ENCODE results near the gene TXN. TPM values are rescaled to one million over a fixed set of nuclear protein-coding genes. Genes with fewer than 3 reads are reported as not detected.

The TXN gene
- total RNA-seq = 51.4 TPM
- long read RNA-seq, transcript TXN-202 (5 exons, 869 nt) = major isoform, 36 of 37 reads
- long read RNA-seq, partial matches to known transcripts = 0 of 37 reads
- long read RNA-seq, other reads (novel, unspliced or antisense) = 1 of 37 reads

- H3K27ac ChIP-seq (replicated peaks) = peak within 1 kb of the TSS; percentile 92
- H3K4me1 ChIP-seq = peaks cover 41% of the 10 kb centered on the region
- no peaks in the 10 kb centered on the region for H3K9me3 ChIP-seq (replicated peaks)
- H3K27me3 ChIP-seq (ENCODE audit: low read depth) = no peaks in the 10 kb centered on the region
- no peaks in the 10 kb centered on the region for H3K36me3 ChIP-seq
- H3K4me3 ChIP-seq = peak within 1 kb of the TSS; percentile 94
- intact Hi-C loops (cut with micrococcal nuclease) = no loop called here
- TF ChIP-seq CTCF (IDR thresholded peaks at IDR 0.05; ENCODE audit: borderline replicate concordance) = no peak
- DNase-seq = peak; percentile 93
Observed at GRCh38 chr9:110256380-110257096, at the start of gene TXN. Gene TXN, minus strand, starts transcription at chr9:110256507. Its CDS starts 72 bp downstream, at chr9:110256435.

GRCh38 chr9:110303133-110303532 is 46.8 kb upstream of the TXN start:
- Histone ChIP-seq H3K4me1 (no peaks in the 10 kb centered on the region), H3K27ac (replicated peaks) (no peak overlapping the region), H3K36me3 (no peaks in the 10 kb centered on the region), H3K27me3 (ENCODE audit: low read depth) (no peaks in the 10 kb centered on the region), H3K9me3 (replicated peaks) (no peaks in the 10 kb centered on the region), H3K4me3 (no peak overlapping the region)
- no peak for TF ChIP-seq CTCF (IDR thresholded peaks at IDR 0.05; ENCODE audit: borderline replicate concordance)
- intact Hi-C loops (cut with micrococcal nuclease) = no loop called here
- DNase-seq = no peak

GRCh38 chr9:110298043-110298605 is 41.8 kb upstream of the TXN start:
- no peak for TF ChIP-seq CTCF (IDR thresholded peaks at IDR 0.05; ENCODE audit: borderline replicate concordance)
- H3K27ac ChIP-seq (replicated peaks) = no peak overlapping the region
- no peaks in the 10 kb centered on the region for H3K36me3 ChIP-seq
- no peaks in the 10 kb centered on the region for H3K9me3 ChIP-seq (replicated peaks)
- H3K4me3 ChIP-seq = no peak overlapping the region
- peaks cover 5% of the 10 kb centered on the region for H3K27me3 ChIP-seq (ENCODE audit: low read depth)
- intact Hi-C loops (cut with micrococcal nuclease) = no loop called here
- H3K4me1 ChIP-seq = no peaks in the 10 kb centered on the region
- DNase-seq = no peak

GRCh38 chr9:110293248-110293647 is 36.9 kb upstream of the TXN start:
- no peak for TF ChIP-seq CTCF (IDR thresholded peaks at IDR 0.05; ENCODE audit: borderline replicate concordance)
- H3K27me3 ChIP-seq (ENCODE audit: low read depth) = peaks cover 13% of the 10 kb centered on the region
- intact Hi-C loops (cut with micrococcal nuclease) = no loop called here
- H3K4me1 ChIP-seq = no peaks in the 10 kb centered on the region
- no peaks in the 10 kb centered on the region for H3K9me3 ChIP-seq (replicated peaks)
- H3K27ac ChIP-seq (replicated peaks) = no peak overlapping the region
- no peaks in the 10 kb centered on the region for H3K36me3 ChIP-seq
- no peak for DNase-seq
- H3K4me3 ChIP-seq = no peak overlapping the region

- Histone ChIP-seq H3K4me3 (no peak overlapping the region), H3K9me3 (replicated peaks) (no peaks in the 10 kb centered on the region), H3K27ac (replicated peaks) (no peak overlapping the region), H3K27me3 (ENCODE audit: low read depth) (peaks cover 8% of the 10 kb centered on the region), H3K36me3 (no peaks in the 10 kb centered on the region), H3K4me1 (no peaks in the 10 kb centered on the region)
- TF ChIP-seq CTCF (IDR thresholded peaks at IDR 0.05; ENCODE audit: borderline replicate concordance) = no peak
- intact Hi-C loops (cut with micrococcal nuclease) = no loop called here
- no peak for DNase-seq
Observed at GRCh38 chr9:110291921-110292557, 35.7 kb upstream of the TXN start.
